ENCODE measurements around the gene CEP290.
"Not testable (repeated sequence)": the region's sequence is repeated elsewhere in the genome, so short reads cannot be mapped to it uniquely, and the experiment has no call there.

The CEP290 gene

DNA sequence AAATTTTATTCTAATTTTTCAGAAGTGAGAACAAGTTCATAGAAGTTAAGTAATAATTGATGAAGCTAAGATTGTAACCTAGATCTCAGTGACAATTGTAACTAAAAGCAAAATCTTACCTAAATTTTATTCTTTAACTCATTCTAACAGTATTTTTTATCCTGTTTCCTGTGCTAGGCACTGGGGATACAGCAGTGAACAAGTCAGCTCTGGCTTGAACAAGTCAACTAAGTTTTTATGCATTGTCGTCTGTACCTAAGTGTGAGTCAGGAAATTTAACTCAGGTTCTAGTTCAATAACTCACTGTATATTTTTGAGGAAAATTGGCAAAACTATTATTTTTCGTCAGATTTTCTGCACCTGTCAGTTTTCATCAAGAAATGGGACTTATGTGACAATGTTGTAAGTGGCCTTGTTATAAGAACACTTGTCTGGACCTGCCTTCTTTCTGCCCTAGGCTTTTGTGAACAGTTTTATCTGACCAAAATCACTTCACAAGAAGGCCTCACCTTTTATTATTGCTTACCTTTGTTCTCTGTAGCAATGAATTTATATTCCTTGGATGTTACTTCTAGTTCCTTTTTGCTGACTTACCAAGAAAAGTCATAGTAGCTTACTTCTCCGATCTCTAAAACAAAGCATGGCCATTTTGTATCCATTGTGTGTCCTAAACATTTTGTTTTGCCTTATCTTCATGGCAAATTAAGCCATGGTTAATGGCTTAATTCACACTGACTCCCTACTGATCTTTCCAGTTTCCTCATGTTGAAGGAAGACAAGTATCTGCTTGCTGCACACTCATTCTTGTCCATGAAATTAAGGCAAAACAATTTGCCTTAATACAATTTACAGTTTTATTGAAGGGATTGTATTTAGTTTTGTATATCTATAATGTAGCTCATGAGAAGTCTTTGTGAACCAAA, 2.9 kb upstream of the CEP290 start:
- no peak for DNase-seq (ENCODE audit: low spot score)

DNA sequence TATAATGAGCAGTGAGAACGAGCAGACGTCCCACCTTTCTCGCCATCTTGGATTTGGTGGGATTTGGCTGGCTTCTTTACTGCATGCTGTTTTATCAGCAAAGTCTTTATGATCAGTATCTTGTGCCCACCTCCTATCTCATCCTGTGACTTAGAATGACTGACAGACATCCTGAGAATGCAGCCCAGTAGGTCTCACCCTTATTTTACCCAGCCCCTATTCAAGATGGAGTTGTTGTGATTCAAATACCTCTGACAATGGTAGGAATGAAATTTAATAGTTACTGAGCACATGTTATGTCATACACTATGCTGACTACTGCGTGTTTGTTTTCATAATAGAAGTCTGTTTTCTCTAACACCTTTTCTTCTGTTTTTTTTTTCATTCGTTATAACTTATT, 2.1 kb upstream of the CEP290 start:
- DNase-seq (ENCODE audit: low spot score), result no peak

DNA sequence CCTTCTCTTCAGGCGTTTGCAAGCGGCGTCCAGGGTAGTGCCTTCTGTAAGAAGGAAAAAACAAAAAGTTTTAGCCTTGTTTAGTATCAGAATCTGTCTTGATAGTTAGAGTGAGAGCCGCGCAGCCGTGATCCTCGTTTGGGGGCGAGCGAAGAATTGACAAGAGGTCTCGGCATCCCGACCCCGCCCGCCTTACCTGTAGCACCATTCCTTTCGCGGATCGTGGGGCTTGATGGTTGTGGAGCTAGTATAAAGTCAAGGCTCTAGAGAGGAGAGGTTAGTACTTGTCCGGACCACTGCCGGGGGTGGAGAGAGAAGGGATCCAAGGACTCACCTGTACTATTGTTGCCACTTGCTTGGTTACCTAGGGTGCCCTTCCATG, 713 bp upstream of the CEP290 start:
- peak; percentile 3 for DNase-seq (ENCODE audit: low spot score)

DNA sequence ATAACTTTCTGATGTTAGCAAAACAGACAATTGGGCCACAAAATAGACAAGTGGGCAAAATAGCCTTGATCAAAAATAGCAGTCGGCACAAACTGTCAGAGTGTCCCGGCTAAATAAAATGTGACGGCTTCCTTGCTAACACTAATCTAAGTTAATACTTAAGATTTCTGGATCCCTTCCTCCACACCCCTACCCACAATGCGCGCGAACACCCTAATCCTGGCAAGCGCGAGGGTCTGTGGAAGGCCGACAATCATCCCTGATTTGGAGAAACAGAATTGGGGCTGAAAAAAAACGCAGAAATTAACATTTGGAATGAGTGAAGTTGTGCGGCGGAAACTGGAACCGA, 489 bp downstream of the CEP290 start:
- DNase-seq (ENCODE audit: low spot score), result no peak

DNA sequence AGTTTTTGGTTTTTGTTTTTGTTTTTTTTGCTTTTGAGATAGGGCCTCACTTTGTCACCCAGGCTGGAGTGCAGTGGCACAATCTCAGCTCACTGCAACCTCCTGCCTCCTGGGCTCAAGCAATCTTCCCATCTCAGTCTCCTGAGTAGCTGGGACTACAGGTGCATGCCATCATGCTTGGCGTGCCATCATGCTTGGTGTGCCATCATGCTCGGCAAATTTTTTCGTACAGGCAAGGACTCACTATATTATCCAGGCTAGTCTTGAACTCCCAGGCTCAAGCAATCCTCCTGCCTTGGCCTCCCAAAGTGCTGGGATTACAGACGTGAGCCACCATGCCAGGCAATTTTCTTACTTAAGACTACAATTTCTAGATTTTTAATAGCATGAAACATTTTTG, 2.2 kb downstream of the CEP290 start:
- DNase-seq (ENCODE audit: low spot score), result not testable (repeated sequence)

DNA sequence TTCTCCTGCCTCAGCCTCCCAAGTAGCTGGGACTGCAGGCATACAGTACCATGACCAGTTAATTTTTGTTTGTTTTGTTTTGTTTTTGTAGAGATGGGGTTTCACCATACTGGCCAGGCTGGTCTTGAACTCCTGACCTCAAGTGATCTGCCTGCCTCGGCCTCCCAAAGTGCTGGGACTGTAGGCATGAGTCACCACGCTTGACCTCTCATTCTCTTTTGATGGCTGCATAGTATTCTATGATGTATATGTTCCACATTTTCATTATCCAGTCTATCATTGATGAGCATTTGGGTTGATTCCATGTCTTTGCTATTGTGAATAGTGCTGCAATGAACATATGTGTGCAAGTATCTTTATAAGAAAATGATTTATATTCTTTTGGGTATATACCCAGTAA, 8.7 kb downstream of the CEP290 start:
- DNase-seq (ENCODE audit: low spot score), result not testable (repeated sequence)

DNA sequence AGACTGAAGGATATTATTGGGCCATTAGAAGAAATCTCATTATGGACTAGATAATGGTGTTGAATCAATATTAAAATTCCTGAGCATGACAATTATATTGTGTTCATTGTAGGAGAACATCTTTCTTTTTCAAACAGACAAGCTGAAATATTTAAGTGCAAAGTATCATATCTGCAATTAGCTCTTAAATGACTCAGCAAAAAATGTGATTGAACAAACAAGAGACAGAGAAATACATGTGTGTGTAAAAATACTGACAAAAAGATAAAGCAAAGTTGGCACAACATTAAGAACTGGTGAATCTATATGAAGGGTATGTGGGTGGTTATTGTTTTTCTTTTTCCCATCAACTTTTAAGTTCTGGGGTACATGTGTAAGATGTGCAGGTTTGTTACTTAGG, 9.5 kb downstream of the CEP290 start:
- no peak for DNase-seq (ENCODE audit: low spot score)

DNA sequence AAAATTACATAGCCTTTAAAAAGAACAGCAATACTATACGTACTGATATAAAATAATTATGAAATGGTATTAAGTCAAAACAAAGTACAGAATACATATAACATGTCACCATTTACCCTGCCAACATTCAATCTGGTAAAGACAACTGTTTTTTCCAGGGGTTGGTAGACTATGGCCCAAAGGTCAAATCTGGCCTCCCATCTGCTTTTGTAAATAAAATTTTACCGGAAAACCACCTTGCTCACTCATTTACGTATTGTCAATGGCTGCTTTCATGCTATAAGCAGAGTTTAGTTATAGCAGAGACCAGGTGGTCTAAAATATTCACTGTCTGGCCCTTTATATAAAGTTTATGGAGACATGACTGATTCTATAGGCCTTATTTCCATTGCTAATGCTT, 14.0 kb downstream of the CEP290 start:
- DNase-seq (ENCODE audit: low spot score), result no peak

DNA sequence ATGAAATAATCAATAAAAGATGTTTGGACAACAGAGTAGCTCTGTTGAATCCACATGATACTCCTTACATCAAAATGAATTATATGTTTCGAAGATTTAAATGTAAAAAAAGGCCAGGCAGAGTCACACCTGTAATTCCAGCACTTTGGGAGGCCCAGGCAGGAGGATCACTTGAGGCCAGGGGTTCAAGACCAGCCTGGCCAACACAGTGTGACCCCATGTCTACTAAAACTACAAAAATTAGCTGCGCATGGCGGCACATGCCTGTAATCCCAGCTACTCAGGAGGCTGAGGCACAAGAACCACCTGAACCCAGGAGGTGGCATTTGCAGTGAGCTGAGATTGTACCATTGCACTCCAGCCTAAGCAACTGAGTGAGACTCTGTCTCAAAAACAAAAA, 14.8 kb downstream of the CEP290 start:
- no peak for DNase-seq (ENCODE audit: low spot score)

DNA sequence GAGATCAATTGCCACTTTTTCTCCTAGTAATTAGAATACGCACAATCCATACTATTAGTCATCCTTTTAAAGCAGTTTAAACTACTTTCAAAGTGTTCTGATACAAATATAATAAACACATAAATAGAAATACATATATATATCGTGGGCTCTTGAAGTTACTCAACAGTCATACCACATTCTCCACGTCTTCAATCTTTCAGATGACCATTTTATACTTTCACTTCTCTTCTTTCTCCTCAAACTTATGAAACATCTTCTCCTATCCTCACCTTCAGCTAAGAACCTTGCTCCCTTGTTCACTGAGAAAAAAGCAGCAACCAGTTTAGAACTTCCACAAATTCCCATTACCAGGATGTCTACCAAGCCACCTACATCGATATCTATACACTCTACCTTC, 19.2 kb downstream of the CEP290 start:
- no peak for DNase-seq (ENCODE audit: low spot score)

DNA sequence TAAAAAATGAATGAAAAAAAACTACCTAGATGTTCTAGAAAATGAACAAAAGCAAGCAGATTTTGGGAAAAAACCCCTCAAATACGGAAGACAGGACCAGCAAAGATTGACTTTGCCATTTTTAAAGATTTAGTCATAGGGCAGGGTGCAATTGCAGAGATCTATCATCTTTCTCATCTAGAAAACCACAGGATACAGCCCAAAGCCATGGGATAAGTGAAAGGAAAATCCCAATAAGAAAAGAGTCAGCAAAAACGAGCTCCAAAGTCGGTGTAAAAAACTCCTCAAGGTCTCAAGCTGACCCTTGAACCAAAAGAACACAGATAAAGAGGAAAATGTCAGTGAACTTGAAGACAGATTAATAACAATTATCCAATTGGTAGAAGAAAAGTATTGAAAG, 28.0 kb downstream of the CEP290 start:
- DNase-seq (ENCODE audit: low spot score), result no peak

DNA sequence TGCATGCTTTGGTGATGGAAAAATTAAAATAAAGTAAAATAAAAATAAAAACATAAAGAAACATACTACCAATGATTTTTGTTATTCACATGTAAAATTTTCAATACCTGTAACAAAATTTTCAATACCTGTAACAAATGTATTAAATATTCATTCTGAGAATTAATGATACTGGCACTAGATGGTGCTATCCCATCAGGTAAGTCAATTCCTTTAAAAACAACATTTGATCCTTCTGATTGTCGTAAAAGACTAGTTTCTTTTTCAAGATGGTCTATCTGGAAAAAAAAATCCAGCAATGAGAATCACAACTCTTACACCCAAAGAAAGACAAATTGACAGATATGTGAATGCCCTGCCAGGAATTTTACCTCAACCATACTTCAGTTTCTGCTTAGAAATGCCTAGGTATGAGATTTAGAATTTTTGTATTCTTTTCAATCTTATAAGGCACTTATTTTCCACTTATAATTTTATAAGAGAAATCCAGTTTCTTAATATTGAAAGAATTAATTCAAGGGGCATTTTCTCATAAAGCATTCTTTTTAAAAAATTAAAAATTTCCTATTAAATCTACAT, 30.7 kb downstream of the CEP290 start:
- no peak for DNase-seq (ENCODE audit: low spot score)

DNA sequence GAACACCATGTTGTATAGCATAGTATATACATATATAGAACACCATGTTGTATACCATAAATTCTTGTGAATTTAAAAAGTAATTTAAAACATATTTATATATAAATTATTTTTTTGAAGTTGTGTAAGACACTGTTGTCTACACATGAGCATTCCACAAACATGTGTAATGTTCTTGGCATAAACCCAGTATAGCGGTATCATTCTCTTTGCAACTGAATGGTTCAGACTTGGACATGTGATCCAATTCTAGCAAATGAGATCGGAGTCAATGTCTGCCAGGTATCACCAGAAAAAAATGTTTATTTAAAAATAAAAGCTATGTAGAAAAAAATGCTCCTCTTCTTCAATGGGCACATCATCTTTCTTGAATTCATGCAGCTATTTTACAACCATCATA, 33.9 kb downstream of the CEP290 start:
- DNase-seq (ENCODE audit: low spot score), result no peak

DNA sequence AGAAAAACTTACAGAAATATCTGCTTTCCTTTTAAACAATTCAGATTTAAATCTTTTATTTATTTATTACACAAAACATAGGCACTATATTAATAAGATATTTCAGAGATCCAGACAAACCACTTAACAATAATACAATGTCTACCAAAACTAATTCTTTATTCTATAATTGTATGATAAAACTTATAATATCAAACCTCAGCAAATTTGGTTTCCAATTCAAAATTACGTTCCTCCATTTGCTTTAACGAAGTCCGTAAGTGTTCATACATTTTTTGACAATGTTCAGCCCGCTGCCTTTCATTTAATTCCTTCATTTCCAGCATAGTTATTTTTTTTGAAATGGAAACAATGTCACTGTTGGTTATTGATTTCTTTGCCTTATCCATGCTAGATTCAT, 48.3 kb downstream of the CEP290 start:
- DNase-seq (ENCODE audit: low spot score), result no peak

DNA sequence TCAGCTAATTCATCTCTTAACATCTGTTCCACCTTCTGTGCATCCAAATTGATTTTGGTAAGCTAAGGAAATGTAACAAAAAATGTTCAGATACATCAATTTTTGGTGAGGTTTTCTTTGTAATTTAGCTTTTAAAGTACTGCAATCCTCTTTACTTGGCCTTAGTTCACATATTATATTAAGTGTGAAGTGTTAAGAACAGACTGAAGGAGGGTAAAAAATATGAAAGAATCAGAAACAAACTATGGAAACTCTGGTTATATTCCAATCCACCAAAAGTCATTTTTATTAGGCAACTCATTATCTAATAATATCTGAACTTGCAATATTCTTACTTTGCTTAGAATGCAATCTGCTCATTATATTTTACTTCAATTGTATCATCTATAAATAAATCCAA, 49.1 kb downstream of the CEP290 start:
- no peak for DNase-seq (ENCODE audit: low spot score)

DNA sequence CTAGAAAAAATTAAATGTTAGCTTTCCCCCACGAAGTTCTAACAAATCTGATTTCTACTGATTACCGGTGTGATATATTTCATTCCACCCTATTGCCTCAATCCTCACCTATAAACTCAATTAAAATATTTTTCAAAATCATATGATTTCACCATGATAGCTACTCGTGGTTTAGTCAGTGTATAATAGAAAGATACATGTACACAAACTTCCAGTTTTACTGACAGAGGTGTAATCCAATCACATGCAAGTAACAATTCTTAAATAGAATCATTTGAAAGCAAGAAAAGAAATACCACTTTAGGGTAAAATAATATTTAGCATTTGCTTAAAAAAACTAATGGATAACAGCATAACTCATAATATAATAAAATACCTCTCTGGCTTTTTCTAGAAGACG, 57.7 kb downstream of the CEP290 start:
- DNase-seq (ENCODE audit: low spot score), result no peak

DNA sequence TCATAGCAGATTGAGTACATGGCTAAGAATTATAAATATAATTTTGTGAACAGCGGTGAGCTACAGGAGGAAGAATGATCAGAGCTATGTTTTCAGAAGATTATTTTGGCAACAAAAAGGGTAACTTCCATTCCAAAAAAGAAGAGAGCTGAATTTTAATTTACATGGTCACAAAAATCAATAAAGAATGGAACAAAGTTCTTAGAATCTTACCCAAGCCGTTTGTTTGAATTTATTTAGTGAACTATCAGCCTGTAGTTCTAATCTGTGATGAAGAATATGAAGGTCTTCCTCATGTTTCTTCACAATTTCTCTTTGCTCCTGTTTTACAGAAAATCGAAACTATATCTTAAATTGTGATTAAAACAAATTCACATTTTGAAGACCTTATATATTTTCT, 58.3 kb downstream of the CEP290 start:
- DNase-seq (ENCODE audit: low spot score), result no peak

DNA sequence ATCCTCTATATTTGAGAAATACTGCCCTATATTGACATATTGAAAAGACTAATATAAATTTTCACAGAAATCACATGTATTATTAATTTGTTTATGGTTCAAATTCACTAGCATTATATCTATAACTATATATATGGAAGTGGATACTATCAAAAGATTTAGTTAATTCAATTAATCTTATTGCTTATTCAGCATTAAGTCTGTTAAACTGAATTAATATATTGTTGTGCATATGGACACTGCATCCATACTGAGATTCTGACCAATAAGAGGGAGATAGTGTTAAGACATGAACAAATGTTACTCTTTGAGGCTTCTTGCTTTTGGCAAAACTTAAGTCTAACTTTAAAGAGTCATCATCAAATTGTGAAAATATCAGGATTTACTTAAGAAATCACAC, 60.6 kb downstream of the CEP290 start:
- DNase-seq (ENCODE audit: low spot score), result no peak

DNA sequence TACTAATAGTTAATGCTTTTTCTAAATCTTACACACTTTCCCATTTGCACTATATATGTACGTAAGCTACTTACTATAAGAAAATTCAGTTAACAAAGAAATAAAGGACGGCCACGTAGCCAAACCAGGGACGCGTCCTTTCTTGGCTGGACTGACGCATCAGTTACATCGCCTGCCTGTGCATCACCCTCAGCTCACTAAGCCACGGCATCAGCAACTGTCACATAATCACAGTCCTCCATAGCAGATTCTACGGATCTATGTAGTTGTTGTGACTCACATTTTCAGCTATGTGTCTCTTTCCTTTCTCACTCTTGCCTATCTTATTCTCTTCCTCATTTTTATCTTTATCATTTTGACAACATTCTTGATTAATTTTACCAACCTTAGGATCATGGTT, 74.6 kb downstream of the CEP290 start:
- DNase-seq (ENCODE audit: low spot score), result no peak

DNA sequence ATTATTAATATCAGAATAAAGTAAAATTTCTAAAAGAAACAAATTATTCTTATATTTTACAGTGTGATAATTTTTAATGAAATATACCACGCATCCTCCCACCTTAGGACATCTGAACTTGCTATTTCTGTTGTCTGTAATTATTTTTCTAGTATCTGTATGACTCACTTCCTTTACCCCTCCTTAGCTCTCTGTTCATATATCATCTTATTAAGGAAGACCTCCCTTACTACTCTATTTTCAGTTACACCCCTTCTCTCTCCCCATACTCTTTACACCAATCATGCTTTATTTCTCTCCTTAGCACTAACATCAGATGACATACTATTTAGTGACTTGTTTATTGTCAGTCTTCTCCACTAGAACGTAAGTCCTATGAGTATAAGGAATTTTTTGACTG, 78.5 kb downstream of the CEP290 start:
- DNase-seq (ENCODE audit: low spot score), result peak; percentile 1

DNA sequence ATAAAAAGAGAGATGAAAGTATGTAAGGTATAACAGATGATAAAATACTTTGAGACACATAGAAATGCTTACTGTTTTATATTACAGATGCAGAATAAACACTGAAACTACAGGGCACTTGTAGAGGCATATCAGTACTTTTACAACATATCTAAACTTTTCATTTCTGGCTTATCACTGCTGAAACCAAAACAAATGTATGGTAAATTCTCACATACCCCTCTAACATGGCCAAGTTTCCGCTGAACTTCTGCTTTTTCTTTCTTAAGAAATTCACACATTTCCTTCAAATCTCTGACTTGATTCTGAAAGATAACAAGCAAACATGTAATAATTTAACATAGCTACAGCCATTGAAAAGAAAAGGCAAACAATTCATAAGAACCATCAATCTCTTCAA, 79.4 kb downstream of the CEP290 start:
- no peak for DNase-seq (ENCODE audit: low spot score)

DNA sequence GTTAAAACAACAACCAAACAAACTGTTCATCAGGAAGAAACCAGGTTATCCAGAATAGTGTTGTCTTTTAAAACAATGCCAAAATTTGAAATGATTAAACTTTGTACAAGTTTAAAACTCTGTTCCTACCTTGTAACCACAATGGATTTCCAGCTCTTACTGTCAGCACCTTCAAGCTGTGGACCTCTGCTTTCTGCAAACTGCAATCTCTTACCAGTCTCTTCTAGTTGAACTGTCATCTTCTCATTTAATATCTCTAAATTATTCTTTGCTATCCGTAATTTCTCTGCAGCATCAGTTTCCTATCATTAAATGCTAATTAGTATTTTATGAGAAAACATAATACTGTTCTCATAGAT, 83.2 kb downstream of the CEP290 start:
- no peak for DNase-seq (ENCODE audit: low spot score)

DNA sequence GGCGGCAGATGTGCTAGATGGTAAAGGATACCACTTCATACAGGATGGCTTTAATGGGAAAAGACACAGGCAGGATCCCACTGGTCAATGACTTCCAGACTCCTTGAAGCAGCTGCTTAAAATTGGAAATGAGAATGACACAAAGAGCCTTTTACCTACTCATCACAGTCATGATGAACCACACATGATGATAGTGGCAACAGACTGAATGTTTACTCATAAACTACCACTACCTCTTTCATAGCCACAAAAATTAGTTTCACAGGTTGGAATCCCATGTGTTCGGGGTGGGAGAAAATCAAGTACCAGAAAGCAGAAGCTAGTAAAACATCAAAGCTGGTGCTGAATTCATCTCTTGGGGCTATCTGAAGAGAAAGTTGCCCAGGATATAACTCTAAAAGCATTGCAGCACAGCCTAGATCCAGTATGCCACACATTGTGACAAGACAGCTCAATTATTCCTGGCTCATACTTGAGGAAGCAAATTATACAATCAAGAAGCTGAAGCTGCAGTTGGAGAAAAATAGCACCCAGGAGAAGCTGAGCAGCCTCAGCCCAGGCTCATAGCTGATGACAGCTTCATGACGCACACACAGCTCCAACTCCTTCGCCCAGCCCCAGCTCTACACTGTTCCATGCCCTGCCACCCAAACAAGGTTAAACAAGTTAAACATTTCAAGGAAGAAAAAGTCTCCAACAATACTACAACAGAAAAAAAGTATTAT, 83.7 kb downstream of the CEP290 start:
- no peak for DNase-seq (ENCODE audit: low spot score)

All from germinal center (tissue), 1 donor.